Endothelial cell of umbilical vein (primary cell): Measurements from ENCODE around the gene KCNJ8. TPM values are rescaled to one million over a fixed set of nuclear protein-coding genes. Genes with fewer than 3 reads are reported as not detected.

Experiments used
- BruUV-seq: library from RNA; stranded (reverse); fragments of 400-500 nt; replicated peaks from 2 replicates; lab custom pipeline; 2021; lab: Mats Ljungman, UMichigan
- CTCF ChIA-PET: fragments of 300-600, 350-600 bp; sonication (Branson Sonifier 250); formaldehyde crosslinking; loops from one replicate; lab custom pipeline; 2021; ENCODE audit warnings: antibody characterized with exemption, inconsistent platforms; lab: Charles Lee
- POLR2A ChIA-PET: fragments of 300-600, 350-600 bp; sonication (Branson Sonifier 250); formaldehyde crosslinking; loops from one replicate; lab custom pipeline; 2021; ENCODE audit warnings: antibody characterized with exemption, inconsistent platforms; lab: Charles Lee
- DNase-seq: peaks from one replicate; pipeline ENCODE4 v3.0.0-alpha.2; 2011; ENCODE audit warnings: low read depth, low spot score
- FAIRE-seq: peaks from 2 replicates; lab custom pipeline; 2011; peaks lifted over from hg19 to GRCh38; lab: Jason Lieb, UNC
- H2AFZ ChIP-seq: 2 replicates; pipeline ENCODE4 v1.6.0; 2012; ENCODE audit warnings: low read depth, low read length, control low read depth, inconsistent platforms
- H3K27ac ChIP-seq: 2 replicates; pipeline ENCODE4 v1.5.1; 2011; ENCODE audit warnings: low read depth, mild to moderate bottlenecking, control low read depth, low read length, moderate library complexity; ENCODE audit not compliant: insufficient read depth
- H3K27me3 ChIP-seq, 2 experiments: 2 replicates each; pipeline versions ENCODE4 v1.6.0 to v1.6.1; 2011; ENCODE audit warnings: low read length in 2 of 2, mixed read lengths in 1 of 2; ENCODE audit not compliant: control insufficient read depth in 2 of 2, insufficient read depth in 2 of 2
- H3K36me3 ChIP-seq, 2 experiments: 2 replicates in 1 of 2; 3 replicates in 1 of 2; pipeline ENCODE4 v1.5.1; 2011; ENCODE audit warnings: low read length in 2 of 2, mild to moderate bottlenecking in 1 of 2, moderate library complexity in 1 of 2; ENCODE audit not compliant: control insufficient read depth in 2 of 2, insufficient read depth in 2 of 2; ENCODE audit errors: extremely low read depth in 1 of 2
- H3K4me1 ChIP-seq: 3 replicates; pipeline ENCODE4 v1.5.1; 2011; ENCODE audit warnings: mild to moderate bottlenecking, low read length; ENCODE audit not compliant: control insufficient read depth, insufficient read depth; ENCODE audit errors: extremely low read depth
- H3K4me2 ChIP-seq: 2 replicates; pipeline ENCODE4 v1.6.1; 2011; ENCODE audit warnings: low read length, control low read depth, mixed read lengths; ENCODE audit not compliant: insufficient read depth
- H3K4me3 ChIP-seq, 3 experiments: fragments of 200-600 bp in 1 of 3; sonication (generic), shearing (Covaris generic) in 1 of 3; replicated peaks in 1 of 3; 2 replicates each; pipeline ENCODE4 v1.5.1; 2011 to 2016; ENCODE audit warnings: control low read depth in 3 of 3, low read length in 3 of 3, mild to moderate bottlenecking in 2 of 3, inconsistent platforms in 1 of 3, low read depth in 1 of 3, moderate library complexity in 1 of 3; ENCODE audit not compliant: insufficient read depth in 1 of 3
- H3K79me2 ChIP-seq: 2 replicates; pipeline ENCODE4 v1.6.0; 2012; ENCODE audit warnings: low read length, inconsistent platforms; ENCODE audit not compliant: control insufficient read depth, insufficient read depth
- H3K9ac ChIP-seq: replicated peaks from 2 replicates; pipeline ENCODE3; 2011; ENCODE audit warnings: low read length, control low read depth; ENCODE audit not compliant: insufficient read depth; ENCODE audit errors: extremely low read depth
- H3K9me1 ChIP-seq: replicated peaks from 3 replicates; pipeline ENCODE4 v1.6.0; 2011; ENCODE audit warnings: mild to moderate bottlenecking, low read length; ENCODE audit not compliant: control insufficient read depth, insufficient read depth; ENCODE audit errors: extremely low read depth
- H3K9me3 ChIP-seq: replicated peaks from 2 replicates; pipeline ENCODE4 v1.5.1; 2012; ENCODE audit warnings: low read length, inconsistent platforms; ENCODE audit not compliant: control insufficient read depth, insufficient read depth
- H4K20me1 ChIP-seq: replicated peaks from 2 replicates; pipeline ENCODE3; 2011; ENCODE audit warnings: mild to moderate bottlenecking, low read length; ENCODE audit not compliant: control insufficient read depth, insufficient read depth; ENCODE audit errors: extremely low read depth
- GATA2 ChIP-seq: IDR thresholded peaks from 2 replicates; pipeline ENCODE4 v1.7.0; 2011; ENCODE audit warnings: low read depth, mild to moderate bottlenecking, moderate library complexity, mixed read lengths, low read length; ENCODE audit not compliant: insufficient read length, insufficient read depth
- JUN ChIP-seq: IDR thresholded peaks from 2 replicates; pipeline ENCODE4 v1.6.1; 2011; ENCODE audit warnings: borderline replicate concordance, low read depth; ENCODE audit not compliant: insufficient read length, insufficient read depth
- POLR2A ChIP-seq: IDR thresholded peaks from 2 replicates; pipeline ENCODE4 v1.6.1; 2012; ENCODE audit warnings: low read depth, mild to moderate bottlenecking, control low read depth, low read length
- POLR2AphosphoS5 ChIP-seq: IDR thresholded peaks from 2 replicates; pipeline ENCODE4 v1.6.1; 2012; ENCODE audit warnings: low read depth, mild to moderate bottlenecking, control low read depth, low read length, moderate library complexity; ENCODE audit not compliant: insufficient read depth
- dilution Hi-C: fragments of 300-500 bp; cut with MboI; formaldehyde crosslinking; loops from one replicate; pipeline ENCODE4 v1.15.0; 2019; ENCODE audit warnings: low sequenced_read_pairs; ENCODE audit not compliant: extremely low pct_ligation_motif_present
- intact Hi-C: fragments of 100-400 bp; cut with micrococcal nuclease; formaldehyde crosslinking; loops from one replicate; pipeline ENCODE4 v1.10.0; 2022
- polyA plus RNA-seq, 4 experiments: library from polyadenylated mRNA; depleted of rRNA in 3 of 4; stranded (reverse) in 3 of 4; unstranded in 1 of 4; fragments of >200 nt; gene quantifications; 2 replicates each; pipeline versions ENCODE4 v1.2.1 to v1.2.3, GENCODE V29; 2011 to 2012; ENCODE audit warnings: missing spikeins in 1 of 4
- total RNA-seq: library from RNA; stranded (reverse); gene quantifications from 2 replicates; pipeline ENCODE4 v1.2.3, GENCODE V29; 2021
- TF ChIP-seq, protein P1 (sequence below), 2 donors: IDR thresholded peaks; 1 replicate in 1 of 2; 2 replicates in 1 of 2; pipeline ENCODE4 v1.5.1; 2011; ENCODE audit warnings: low read length in 2 of 2, mild to moderate bottlenecking in 2 of 2, moderate library complexity in 2 of 2, control low read depth in 1 of 2, inconsistent platforms in 1 of 2, low read depth in 1 of 2; ENCODE audit not compliant: insufficient read depth in 1 of 2; ENCODE audit errors: extremely low read depth in 1 of 2
- TF ChIP-seq, protein P2 (sequence below): IDR thresholded peaks from 2 replicates; pipeline ENCODE4 v1.6.1; 2011; ENCODE audit not compliant: insufficient read depth, insufficient read length

KCNJ8 gene
- total and polyA plus RNA-seq, 2 donors (not counting 3 experiments of a cell fraction or from before 2014, with no cell fraction given), result not detected

DNA sequence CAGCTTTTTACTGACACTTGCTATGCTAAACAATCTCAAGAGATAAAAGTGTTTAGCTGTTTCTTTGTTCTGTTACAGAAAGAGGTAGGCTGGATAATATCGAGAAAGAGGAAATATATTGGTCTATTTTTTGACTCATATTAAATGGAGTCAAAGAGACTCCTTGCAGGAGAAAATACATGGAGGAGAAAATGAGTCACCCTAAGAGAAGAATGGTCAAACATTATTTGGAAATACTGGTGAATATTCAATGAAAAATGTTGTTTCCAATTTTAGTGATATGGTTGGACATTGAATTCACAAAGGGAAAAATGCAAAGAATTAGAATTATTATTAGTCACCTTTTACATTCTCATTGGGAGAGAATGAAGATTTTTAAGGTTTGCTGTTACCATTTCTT is 3.2 kb downstream of the KCNJ8 start:
- no peak overlapping the region for H3K27ac ChIP-seq
- no peak overlapping the region for H3K4me3 ChIP-seq
- TF ChIP-seq, protein P1, sequence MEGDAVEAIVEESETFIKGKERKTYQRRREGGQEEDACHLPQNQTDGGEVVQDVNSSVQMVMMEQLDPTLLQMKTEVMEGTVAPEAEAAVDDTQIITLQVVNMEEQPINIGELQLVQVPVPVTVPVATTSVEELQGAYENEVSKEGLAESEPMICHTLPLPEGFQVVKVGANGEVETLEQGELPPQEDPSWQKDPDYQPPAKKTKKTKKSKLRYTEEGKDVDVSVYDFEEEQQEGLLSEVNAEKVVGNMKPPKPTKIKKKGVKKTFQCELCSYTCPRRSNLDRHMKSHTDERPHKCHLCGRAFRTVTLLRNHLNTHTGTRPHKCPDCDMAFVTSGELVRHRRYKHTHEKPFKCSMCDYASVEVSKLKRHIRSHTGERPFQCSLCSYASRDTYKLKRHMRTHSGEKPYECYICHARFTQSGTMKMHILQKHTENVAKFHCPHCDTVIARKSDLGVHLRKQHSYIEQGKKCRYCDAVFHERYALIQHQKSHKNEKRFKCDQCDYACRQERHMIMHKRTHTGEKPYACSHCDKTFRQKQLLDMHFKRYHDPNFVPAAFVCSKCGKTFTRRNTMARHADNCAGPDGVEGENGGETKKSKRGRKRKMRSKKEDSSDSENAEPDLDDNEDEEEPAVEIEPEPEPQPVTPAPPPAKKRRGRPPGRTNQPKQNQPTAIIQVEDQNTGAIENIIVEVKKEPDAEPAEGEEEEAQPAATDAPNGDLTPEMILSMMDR (IDR thresholded peaks at IDR 0.05; ENCODE audit: extremely low read depth in 1 of 2, insufficient read depth in 1 of 2, low read depth in 1 of 2, low read length in 2 of 2), result no peak
- TF ChIP-seq, protein P2, sequence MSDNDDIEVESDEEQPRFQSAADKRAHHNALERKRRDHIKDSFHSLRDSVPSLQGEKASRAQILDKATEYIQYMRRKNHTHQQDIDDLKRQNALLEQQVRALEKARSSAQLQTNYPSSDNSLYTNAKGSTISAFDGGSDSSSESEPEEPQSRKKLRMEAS, result no peak
- TF ChIP-seq GATA2, result no peak
- no peak for TF ChIP-seq POLR2A
- no peak for TF ChIP-seq POLR2AphosphoS5
- TF ChIP-seq JUN, result no peak
- no peak overlapping the region for H3K4me2 ChIP-seq
- DNase-seq, result no peak
- no peaks in the 10 kb centered on the region for H4K20me1 ChIP-seq
- no peak overlapping the region for H2AFZ ChIP-seq
- H3K9ac ChIP-seq, result no peak overlapping the region
- ChIA-PET POLR2A (no interaction called here), CTCF (no interaction called here)
- H3K79me2 ChIP-seq, result no peaks in the 10 kb centered on the region
- H3K9me1 ChIP-seq, result no peaks in the 10 kb centered on the region
- BruUV-seq, result no TSS peak
- H3K9me3 ChIP-seq, result no peaks in the 10 kb centered on the region
- H3K36me3 ChIP-seq, result no peaks in the 10 kb centered on the region
- H3K4me1 ChIP-seq, result no peaks in the 10 kb centered on the region
- no peak for FAIRE-seq
- dilution Hi-C loops, result no loop called here
- intact Hi-C loops, result loop anchor here (5.0 kb wide), 1 partner anchor 166 kb away; no protein-coding TSS in a partner anchor
- H3K27me3 ChIP-seq, result peaks cover 25 to 32% of the 10 kb centered on the region in 2 experiments
